ENCODE data around the gene AGPAT2.
A peak's percentile ranks its signal among the peaks of the same experiment; 100 is the strongest.
"Not testable (repeated sequence)": the region's sequence is repeated elsewhere in the genome, so short reads cannot be mapped to it uniquely, and the experiment has no call there.

Gene AGPAT2

GRCh38 chr9:136642439-136642921 is 44.8 kb downstream of the AGPAT2 start:
- no peak for TF ChIP-seq ZFX (IDR thresholded peaks at IDR 0.05)
- TF ChIP-seq CTCF (conservative IDR thresholded peaks at IDR 0.05), result no peak
- H3K27ac ChIP-seq, result no peak overlapping the region

- TF ChIP-seq ZFX (IDR thresholded peaks at IDR 0.05) (no peak), CTCF (conservative IDR thresholded peaks at IDR 0.05) (no peak)
- peak overlapping the region; percentile 18 for H3K27ac ChIP-seq
Measured at GRCh38 chr9:136640171-136641111, 46.8 kb downstream of the AGPAT2 start.

- H3K27ac ChIP-seq, result no peak overlapping the region
- TF ChIP-seq CTCF (conservative IDR thresholded peaks at IDR 0.05) (no peak), ZFX (IDR thresholded peaks at IDR 0.05) (no peak)
Measured at GRCh38 chr9:136634904-136635303, 52.4 kb downstream of the AGPAT2 start.

- not testable (repeated sequence) for H3K27ac ChIP-seq
Measured at GRCh38 chr9:136632491-136633106, 54.7 kb downstream of the AGPAT2 start.

- H3K27ac ChIP-seq, result not testable (repeated sequence)
Measured at GRCh38 chr9:136632072-136632471, 55.2 kb downstream of the AGPAT2 start.

- TF ChIP-seq ZFX (IDR thresholded peaks at IDR 0.05) (no peak), CTCF (conservative IDR thresholded peaks at IDR 0.05) (peak; percentile 93)
- H3K27ac ChIP-seq, result no peak overlapping the region
Measured at GRCh38 chr9:136631038-136632000, 55.9 kb downstream of the AGPAT2 start.

GRCh38 chr9:136630662-136630992 is 56.6 kb downstream of the AGPAT2 start:
- H3K27ac ChIP-seq, result no peak overlapping the region
- TF ChIP-seq ZFX (IDR thresholded peaks at IDR 0.05), result no peak
- TF ChIP-seq CTCF (conservative IDR thresholded peaks at IDR 0.05), result no peak

Measured in C4-2B (cell line).